ENCODE data around the gene CFL1. TPM values are rescaled to one million over a fixed set of nuclear protein-coding genes. Genes with fewer than 3 reads are reported as not detected.
A peak's percentile ranks its signal among the peaks of the same experiment; 100 is the strongest.

CFL1 gene
- total RNA-seq, 1 donor from 2014 or later = 299 TPM

- no peaks in the 10 kb centered on the region for H3K27me3 ChIP-seq (ENCODE audit: low read depth)
- H3K4me1 ChIP-seq = peaks cover 54% of the 10 kb centered on the region
- H3K9me3 ChIP-seq (replicated peaks) = no peaks in the 10 kb centered on the region
- H3K4me3 ChIP-seq = peak overlapping the region; percentile 76
- DNase-seq = peak; percentile 72
- intact Hi-C loops (cut with micrococcal nuclease) = no loop called here
- H3K27ac ChIP-seq (replicated peaks) = peak overlapping the region; percentile 98
- H3K36me3 ChIP-seq = peaks cover 34% of the 10 kb centered on the region
- TF ChIP-seq CTCF (IDR thresholded peaks at IDR 0.05; ENCODE audit: borderline replicate concordance) = no peak
These were observed 13.0 kb upstream of the CFL1 start for GRCh38 chr11:65870706-65871681.

- Histone ChIP-seq H3K36me3 (peaks cover 41% of the 10 kb centered on the region), H3K4me1 (peaks cover 54% of the 10 kb centered on the region), H3K27ac (replicated peaks) (peak overlapping the region; percentile 98), H3K9me3 (replicated peaks) (no peaks in the 10 kb centered on the region), H3K27me3 (ENCODE audit: low read depth) (no peaks in the 10 kb centered on the region), H3K4me3 (peak overlapping the region; percentile 76)
- no peak for TF ChIP-seq CTCF (IDR thresholded peaks at IDR 0.05; ENCODE audit: borderline replicate concordance)
- intact Hi-C loops (cut with micrococcal nuclease) = no loop called here
- peak; percentile 12 for DNase-seq
These were observed 12.3 kb upstream of the CFL1 start for GRCh38 chr11:65870307-65870658.

- DNase-seq = peak; percentile 15
- Histone ChIP-seq H3K4me1 (peaks cover 54% of the 10 kb centered on the region), H3K4me3 (no peak overlapping the region), H3K27me3 (ENCODE audit: low read depth) (no peaks in the 10 kb centered on the region), H3K36me3 (peaks cover 46% of the 10 kb centered on the region), H3K27ac (replicated peaks) (peak overlapping the region; percentile 98), H3K9me3 (replicated peaks) (no peaks in the 10 kb centered on the region)
- TF ChIP-seq CTCF (IDR thresholded peaks at IDR 0.05; ENCODE audit: borderline replicate concordance) = no peak
- intact Hi-C loops (cut with micrococcal nuclease) = no loop called here
These were observed 11.8 kb upstream of the CFL1 start for GRCh38 chr11:65869643-65870306.

- intact Hi-C loops (cut with micrococcal nuclease) = no loop called here
- Histone ChIP-seq H3K4me1 (peaks cover 55% of the 10 kb centered on the region), H3K4me3 (no peak overlapping the region), H3K27me3 (ENCODE audit: low read depth) (no peaks in the 10 kb centered on the region), H3K36me3 (peaks cover 55% of the 10 kb centered on the region), H3K9me3 (replicated peaks) (no peaks in the 10 kb centered on the region), H3K27ac (replicated peaks) (no peak overlapping the region)
- TF ChIP-seq CTCF (IDR thresholded peaks at IDR 0.05; ENCODE audit: borderline replicate concordance) = no peak
- DNase-seq = no peak
These were observed 10.9 kb upstream of the CFL1 start for GRCh38 chr11:65868907-65869306.

- peak; percentile 18 for DNase-seq
- no peaks in the 10 kb centered on the region for H3K27me3 ChIP-seq (ENCODE audit: low read depth)
- H3K9me3 ChIP-seq (replicated peaks) = no peaks in the 10 kb centered on the region
- H3K36me3 ChIP-seq = peaks cover 62% of the 10 kb centered on the region
- no peak overlapping the region for H3K27ac ChIP-seq (replicated peaks)
- no peak overlapping the region for H3K4me3 ChIP-seq
- intact Hi-C loops (cut with micrococcal nuclease) = no loop called here
- TF ChIP-seq CTCF (IDR thresholded peaks at IDR 0.05; ENCODE audit: borderline replicate concordance) = no peak
- peaks cover 56% of the 10 kb centered on the region for H3K4me1 ChIP-seq
These were observed 10.2 kb upstream of the CFL1 start for GRCh38 chr11:65868076-65868667.
